Left ventricle myocardium inferior (tissue), 1 donor: ENCODE data around the gene TMX1. TPM values are rescaled to one million over a fixed set of nuclear protein-coding genes. Genes with fewer than 3 reads are reported as not detected.

Source experiments
- DNase-seq: peaks from one replicate; pipeline ENCODE4 v3.0.0-alpha.2; 2020
- H3K27ac ChIP-seq: fragments of 200-600 bp; replicated peaks from 2 replicates; pipeline ENCODE4 v1.8.0; 2021
- H3K27me3 ChIP-seq: fragments of 200-600 bp; 2 replicates; pipeline ENCODE4 v1.8.0; 2021; ENCODE audit warnings: low read depth
- H3K36me3 ChIP-seq: fragments of 200-600 bp; 2 replicates; pipeline ENCODE4 v1.8.0; 2021
- H3K4me1 ChIP-seq: fragments of 200-600 bp; 2 replicates; pipeline ENCODE4 v1.8.0; 2021
- H3K4me3 ChIP-seq: fragments of 200-600 bp; 2 replicates; pipeline ENCODE4 v1.8.0; 2021; ENCODE audit warnings: mild to moderate bottlenecking, moderate library complexity
- H3K9me3 ChIP-seq: fragments of 200-600 bp; replicated peaks from 2 replicates; pipeline ENCODE4 v1.8.0; 2021
- intact Hi-C: fragments of 100-400 bp; cut with micrococcal nuclease; formaldehyde crosslinking; loops from one replicate; pipeline ENCODE4 v1.11.0; 2022
- total RNA-seq: library from RNA; stranded (reverse); fragmentation: NEBNext Ultra II Directional; extraction: Animal tissue kit (Norgen Biotek cat#: 25700); gene quantifications from one replicate; pipeline ENCODE4 v1.2.1, GENCODE V29; 2021
- TF ChIP-seq, protein P1 (sequence below): fragments of 200-600 bp; IDR thresholded peaks from 2 replicates; pipeline ENCODE4 v1.8.0; 2021; ENCODE audit warnings: antibody characterized with exemption, mild to moderate bottlenecking, borderline replicate concordance
- donor health status: DM: no; HTN: yes; CAD: no; lungs with severe emphysema.

Gene TMX1
- total RNA-seq, 1 donor from 2014 or later: 8.6 TPM

DNA sequence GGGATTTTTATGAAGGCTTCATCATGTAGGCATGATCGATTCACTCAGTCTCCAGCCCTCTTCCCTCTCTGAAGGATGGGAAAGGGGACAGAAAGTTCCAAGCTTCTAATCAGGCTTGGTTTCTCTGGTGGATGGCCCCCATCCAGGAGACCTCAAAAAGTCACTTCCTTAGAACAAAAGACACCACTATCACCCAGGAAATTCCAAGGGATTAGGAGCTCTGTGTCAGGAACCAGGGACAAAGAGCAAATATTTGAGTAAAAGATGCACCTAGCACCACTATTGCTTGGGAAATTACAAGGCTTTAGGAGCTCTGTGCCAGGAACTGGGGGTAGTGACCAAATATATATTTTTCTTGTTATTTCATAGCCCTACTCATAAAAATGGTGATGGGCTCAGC, 33.6 kb upstream of the TMX1 start:
- TF ChIP-seq, protein P1, sequence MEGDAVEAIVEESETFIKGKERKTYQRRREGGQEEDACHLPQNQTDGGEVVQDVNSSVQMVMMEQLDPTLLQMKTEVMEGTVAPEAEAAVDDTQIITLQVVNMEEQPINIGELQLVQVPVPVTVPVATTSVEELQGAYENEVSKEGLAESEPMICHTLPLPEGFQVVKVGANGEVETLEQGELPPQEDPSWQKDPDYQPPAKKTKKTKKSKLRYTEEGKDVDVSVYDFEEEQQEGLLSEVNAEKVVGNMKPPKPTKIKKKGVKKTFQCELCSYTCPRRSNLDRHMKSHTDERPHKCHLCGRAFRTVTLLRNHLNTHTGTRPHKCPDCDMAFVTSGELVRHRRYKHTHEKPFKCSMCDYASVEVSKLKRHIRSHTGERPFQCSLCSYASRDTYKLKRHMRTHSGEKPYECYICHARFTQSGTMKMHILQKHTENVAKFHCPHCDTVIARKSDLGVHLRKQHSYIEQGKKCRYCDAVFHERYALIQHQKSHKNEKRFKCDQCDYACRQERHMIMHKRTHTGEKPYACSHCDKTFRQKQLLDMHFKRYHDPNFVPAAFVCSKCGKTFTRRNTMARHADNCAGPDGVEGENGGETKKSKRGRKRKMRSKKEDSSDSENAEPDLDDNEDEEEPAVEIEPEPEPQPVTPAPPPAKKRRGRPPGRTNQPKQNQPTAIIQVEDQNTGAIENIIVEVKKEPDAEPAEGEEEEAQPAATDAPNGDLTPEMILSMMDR: no peak
- intact Hi-C loops: no loop called here
- no peak for DNase-seq
- H3K4me3 ChIP-seq: no peak overlapping the region
- H3K27me3 ChIP-seq: peaks cover 17% of the 10 kb centered on the region
- H3K9me3 ChIP-seq: no peaks in the 10 kb centered on the region
- H3K4me1 ChIP-seq: no peaks in the 10 kb centered on the region
- no peaks in the 10 kb centered on the region for H3K36me3 ChIP-seq
- no peak overlapping the region for H3K27ac ChIP-seq

DNA sequence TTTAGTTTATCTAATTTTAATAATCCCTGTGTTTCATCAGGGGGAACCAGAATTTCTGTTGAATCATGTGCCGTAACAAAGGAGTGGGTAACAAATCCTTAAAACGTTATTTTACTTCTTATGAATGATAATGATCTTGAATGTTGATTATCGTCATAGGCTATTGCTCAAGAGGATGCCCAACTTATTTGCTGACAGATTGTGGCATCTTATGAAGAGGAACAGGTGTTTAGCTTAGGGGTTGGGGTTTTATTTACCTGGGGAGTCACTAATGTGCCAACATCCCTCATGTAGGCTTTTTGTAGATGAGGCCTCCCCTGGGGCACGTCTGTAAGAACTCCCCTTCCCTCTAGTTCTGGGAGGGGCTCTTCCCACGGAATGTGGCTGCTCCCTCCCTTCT, 32.4 kb upstream of the TMX1 start:
- no peak overlapping the region for H3K27ac ChIP-seq
- TF ChIP-seq, protein P1: no peak
- intact Hi-C loops: no loop called here
- no peaks in the 10 kb centered on the region for H3K9me3 ChIP-seq
- no peaks in the 10 kb centered on the region for H3K36me3 ChIP-seq
- H3K27me3 ChIP-seq: peaks cover 17% of the 10 kb centered on the region
- H3K4me1 ChIP-seq: no peaks in the 10 kb centered on the region
- DNase-seq: no peak
- no peak overlapping the region for H3K4me3 ChIP-seq

DNA sequence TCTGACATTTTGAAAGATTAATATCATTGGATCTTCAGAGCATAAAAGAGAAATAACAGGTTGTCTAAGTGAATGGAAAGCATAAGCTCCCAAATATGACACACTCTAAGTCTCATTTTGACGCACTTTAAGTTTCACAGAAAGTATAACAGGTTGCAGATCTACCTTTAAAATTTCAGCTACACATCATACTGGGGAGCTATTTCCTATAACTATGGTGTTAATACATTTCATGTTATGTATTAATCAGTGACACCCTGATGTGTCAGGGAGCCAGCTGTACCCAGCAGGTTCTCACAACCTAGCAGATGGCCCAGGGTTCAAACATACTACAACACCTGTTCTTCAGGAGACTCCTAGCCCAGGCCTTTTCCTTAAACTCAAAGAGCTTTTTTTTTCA, 31.1 kb upstream of the TMX1 start:
- Histone ChIP-seq H3K9me3 (no peaks in the 10 kb centered on the region), H3K27me3 (peaks cover 8% of the 10 kb centered on the region), H3K4me3 (no peak overlapping the region), H3K36me3 (no peaks in the 10 kb centered on the region), H3K4me1 (no peaks in the 10 kb centered on the region), H3K27ac (no peak overlapping the region)
- no peak for DNase-seq
- intact Hi-C loops: no loop called here
- TF ChIP-seq, protein P1: no peak

DNA sequence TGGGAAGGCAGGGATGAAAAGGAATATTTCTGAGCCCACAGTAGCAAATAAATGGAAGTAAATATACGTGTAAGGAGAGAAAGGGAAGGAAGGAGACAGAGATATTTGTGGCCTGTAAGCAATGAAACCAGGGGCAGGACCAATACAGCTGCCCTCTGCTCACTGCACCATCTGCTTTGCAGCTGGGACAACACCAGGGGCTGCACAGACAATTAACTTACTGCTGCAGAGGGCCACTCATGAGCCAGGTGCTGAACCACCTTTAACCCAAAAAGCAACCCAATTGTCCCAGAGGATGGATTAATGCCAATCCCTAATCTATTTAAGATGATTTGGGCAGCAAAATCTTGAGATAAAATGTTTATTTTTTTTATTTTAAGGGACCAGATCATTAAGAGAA, 30.6 kb upstream of the TMX1 start:
- Histone ChIP-seq H3K4me3 (no peak overlapping the region), H3K27ac (no peak overlapping the region), H3K27me3 (peaks cover 4% of the 10 kb centered on the region), H3K4me1 (no peaks in the 10 kb centered on the region), H3K9me3 (no peaks in the 10 kb centered on the region), H3K36me3 (no peaks in the 10 kb centered on the region)
- DNase-seq: no peak
- TF ChIP-seq, protein P1: no peak
- intact Hi-C loops: no loop called here

DNA sequence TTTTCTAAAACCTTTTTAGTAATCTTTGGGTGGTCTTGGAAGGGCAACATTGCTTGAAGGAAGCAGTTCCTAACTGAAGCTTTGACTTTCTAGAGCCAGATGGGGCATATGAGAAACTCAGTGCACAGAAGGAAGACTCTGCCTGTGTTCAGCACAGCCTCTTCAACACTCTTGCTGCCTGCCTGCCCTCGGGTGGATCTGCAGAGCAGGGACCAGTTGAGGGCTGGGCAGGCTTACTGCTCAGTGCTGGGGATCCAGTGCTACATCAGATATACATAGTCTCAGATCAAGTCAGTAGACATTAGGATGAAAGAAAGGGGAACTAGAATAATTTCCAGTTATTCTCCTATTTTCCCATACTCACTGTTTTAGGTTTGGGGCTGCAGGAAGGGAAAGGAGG, 29.5 kb upstream of the TMX1 start:
- H3K36me3 ChIP-seq: no peaks in the 10 kb centered on the region
- H3K27ac ChIP-seq: no peak overlapping the region
- H3K4me1 ChIP-seq: no peaks in the 10 kb centered on the region
- no peaks in the 10 kb centered on the region for H3K27me3 ChIP-seq
- TF ChIP-seq, protein P1: no peak
- H3K4me3 ChIP-seq: no peak overlapping the region
- intact Hi-C loops: no loop called here
- H3K9me3 ChIP-seq: peaks cover 4% of the 10 kb centered on the region
- no peak for DNase-seq

DNA sequence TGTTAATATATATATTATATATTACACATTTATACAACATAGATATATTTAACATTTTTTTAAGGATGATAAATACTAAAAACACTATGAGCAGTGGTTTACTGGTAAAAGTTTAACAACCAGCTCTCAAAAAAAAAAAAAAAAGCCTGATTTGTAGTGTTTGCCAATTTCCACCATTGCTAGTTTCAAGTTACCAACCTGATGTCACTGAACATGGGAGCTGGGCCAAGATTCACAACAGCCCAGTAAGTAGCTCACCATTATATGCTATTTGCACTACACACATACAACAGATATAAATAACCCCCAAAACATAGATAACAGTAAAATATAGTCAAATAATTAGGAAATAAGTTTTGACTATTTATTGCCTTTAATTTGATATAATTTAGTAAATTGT, 28.9 kb upstream of the TMX1 start:
- H3K36me3 ChIP-seq: no peaks in the 10 kb centered on the region
- H3K27ac ChIP-seq: no peak overlapping the region
- no peak for DNase-seq
- H3K4me3 ChIP-seq: no peak overlapping the region
- no peaks in the 10 kb centered on the region for H3K4me1 ChIP-seq
- no peaks in the 10 kb centered on the region for H3K27me3 ChIP-seq
- intact Hi-C loops: no loop called here
- TF ChIP-seq, protein P1: no peak
- H3K9me3 ChIP-seq: peaks cover 4% of the 10 kb centered on the region
